ENCODE measurements around the gene NEU4. TPM values are rescaled to one million over a fixed set of nuclear protein-coding genes. Genes with fewer than 3 reads are reported as not detected.
A peak's percentile ranks its signal among the peaks of the same experiment; 100 is the strongest.
"Not testable (repeated sequence)": the region's sequence is repeated elsewhere in the genome, so short reads cannot be mapped to it uniquely, and the experiment has no call there.

NEU4 gene
- 0.26 TPM for polyA plus RNA-seq (2013, experiment 1 of 2)
- polyA plus RNA-seq (2013, experiment 2 of 2): 0.35 TPM

GRCh38 chr2:241808721-241809382, at the start of gene NEU4:
Gene NEU4, plus strand, starts transcription at chr2:241809193. Its CDS starts 5,292 bp downstream, at chr2:241814485.
- peak within 1 kb of the TSS; percentile 65 for H3K27ac ChIP-seq (ENCODE audit: low read depth, low read length, severe bottlenecking)
- H3K4me3 ChIP-seq (ENCODE audit: extremely low read depth, insufficient read depth, low read length, poor library complexity, severe bottlenecking): no peak within 1 kb of the TSS
- H3K36me3 ChIP-seq (ENCODE audit: control insufficient read depth, insufficient read depth, low read length): no peaks in the 10 kb centered on the region
- H3K9me3 ChIP-seq (ENCODE audit: control insufficient read depth, low read length): no peaks in the 10 kb centered on the region
- 81 to 87% methylated on average over 24 to 31 of the region's 31 CpGs for WGBS, 2 experiments (ENCODE audit: insufficient coverage in 2 of 2)
- H3K4me1 ChIP-seq (ENCODE audit: control insufficient read depth, insufficient read depth, low read length, poor library complexity, severe bottlenecking): peaks cover 8% of the 10 kb centered on the region

DNA sequence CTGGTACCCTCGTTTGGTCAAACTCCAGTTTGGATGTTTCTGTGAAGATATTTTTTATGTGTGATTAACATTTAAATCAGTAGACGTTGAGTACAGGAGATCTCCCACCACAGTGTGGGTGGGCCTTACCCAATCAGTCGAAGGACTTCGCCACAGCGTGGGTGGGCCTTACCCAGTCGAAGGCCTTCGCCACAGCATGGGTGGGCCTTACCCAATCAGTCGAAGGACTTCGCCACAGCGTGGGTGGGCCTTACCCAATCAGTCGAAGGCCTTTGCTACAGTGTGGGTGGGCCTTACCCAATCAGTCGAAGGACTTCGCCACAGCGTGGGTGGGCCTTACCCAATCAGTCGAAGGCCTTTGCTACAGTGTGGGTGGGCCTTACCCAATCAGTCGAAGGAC, 49.1 kb upstream of the NEU4 start:
- 100% methylated on average over 1 to 4 of the region's 16 CpGs for WGBS, 2 experiments (ENCODE audit: insufficient coverage in 2 of 2)
- not testable (repeated sequence) for H3K27ac ChIP-seq (ENCODE audit: low read depth, low read length, severe bottlenecking); H3K36me3 ChIP-seq (ENCODE audit: control insufficient read depth, insufficient read depth, low read length); H3K9me3 ChIP-seq (ENCODE audit: control insufficient read depth, low read length); H3K4me3 ChIP-seq (ENCODE audit: extremely low read depth, insufficient read depth, low read length, poor library complexity, severe bottlenecking); H3K4me1 ChIP-seq (ENCODE audit: control insufficient read depth, insufficient read depth, low read length, poor library complexity, severe bottlenecking)

DNA sequence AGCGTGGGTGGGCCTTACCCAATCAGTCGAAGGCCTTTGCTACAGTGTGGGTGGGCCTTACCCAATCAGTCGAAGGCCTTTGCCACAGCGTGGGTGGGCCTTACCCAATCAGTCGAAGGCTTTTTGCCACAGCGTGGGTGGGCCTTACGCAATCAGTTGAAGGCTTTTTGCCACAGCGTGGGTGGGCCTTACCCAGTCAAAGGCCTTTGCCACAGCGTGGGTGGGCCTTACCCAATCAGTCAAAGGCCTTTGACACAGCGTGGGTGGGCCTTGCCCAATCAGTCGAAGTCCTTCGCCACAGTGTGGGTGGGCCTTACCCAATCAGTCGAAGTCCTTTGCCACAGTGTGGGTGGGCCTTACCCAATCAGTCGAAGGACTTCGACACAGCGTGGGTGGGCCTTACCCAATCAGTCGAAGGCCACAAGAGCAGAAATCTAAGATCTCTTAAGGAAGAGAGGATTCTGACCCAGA, 48.7 kb upstream of the NEU4 start:
- H3K4me1 ChIP-seq (ENCODE audit: control insufficient read depth, insufficient read depth, low read length, poor library complexity, severe bottlenecking): no peaks in the 10 kb centered on the region
- H3K36me3 ChIP-seq (ENCODE audit: control insufficient read depth, insufficient read depth, low read length): no peaks in the 10 kb centered on the region
- WGBS, 2 experiments (ENCODE audit: insufficient coverage in 2 of 2): 94 to 95% methylated on average over 15 to 16 of the region's 17 CpGs
- no peak overlapping the region for H3K4me3 ChIP-seq (ENCODE audit: extremely low read depth, insufficient read depth, low read length, poor library complexity, severe bottlenecking)
- H3K9me3 ChIP-seq (ENCODE audit: control insufficient read depth, low read length): no peaks in the 10 kb centered on the region
- H3K27ac ChIP-seq (ENCODE audit: low read depth, low read length, severe bottlenecking): no peak overlapping the region

DNA sequence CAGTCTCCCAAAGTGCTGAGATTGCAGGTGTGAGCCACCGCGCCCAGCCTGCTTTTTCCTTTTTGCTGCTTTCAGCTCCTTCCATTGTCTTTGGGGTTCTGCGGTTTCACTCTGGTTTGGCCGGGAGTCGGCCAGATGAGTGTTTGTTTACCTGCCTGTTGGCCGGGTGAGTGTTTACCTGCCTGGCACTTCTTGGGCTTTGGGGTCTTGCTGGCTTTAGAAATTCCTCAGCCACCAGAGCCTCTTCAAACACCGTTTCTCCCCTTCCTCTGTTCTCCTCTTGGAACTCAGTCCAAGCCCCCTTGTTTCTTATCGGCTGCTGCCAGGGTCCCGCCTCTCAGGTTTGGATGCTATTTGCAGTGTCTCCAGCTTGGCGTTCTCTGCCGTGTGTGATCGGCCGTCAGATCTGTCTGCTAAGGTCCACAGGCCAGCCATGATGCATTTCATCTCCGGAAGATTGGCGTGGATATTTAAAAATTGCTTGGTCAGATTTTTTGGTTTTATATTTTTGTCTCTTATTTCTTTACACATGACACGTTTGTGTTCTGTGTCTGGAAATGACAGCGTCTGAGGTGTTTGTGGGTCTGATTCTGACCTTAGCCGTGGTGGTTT, 46.6 kb upstream of the NEU4 start:
- Histone ChIP-seq H3K9me3 (ENCODE audit: control insufficient read depth, low read length) (no peaks in the 10 kb centered on the region), H3K4me3 (ENCODE audit: extremely low read depth, insufficient read depth, low read length, poor library complexity, severe bottlenecking) (no peak overlapping the region), H3K36me3 (ENCODE audit: control insufficient read depth, insufficient read depth, low read length) (no peaks in the 10 kb centered on the region), H3K27ac (ENCODE audit: low read depth, low read length, severe bottlenecking) (no peak overlapping the region), H3K4me1 (ENCODE audit: control insufficient read depth, insufficient read depth, low read length, poor library complexity, severe bottlenecking) (no peaks in the 10 kb centered on the region)
- WGBS, 2 experiments (ENCODE audit: insufficient coverage in 2 of 2): 92% methylated on average over 12 to 14 of the region's 18 CpGs

DNA sequence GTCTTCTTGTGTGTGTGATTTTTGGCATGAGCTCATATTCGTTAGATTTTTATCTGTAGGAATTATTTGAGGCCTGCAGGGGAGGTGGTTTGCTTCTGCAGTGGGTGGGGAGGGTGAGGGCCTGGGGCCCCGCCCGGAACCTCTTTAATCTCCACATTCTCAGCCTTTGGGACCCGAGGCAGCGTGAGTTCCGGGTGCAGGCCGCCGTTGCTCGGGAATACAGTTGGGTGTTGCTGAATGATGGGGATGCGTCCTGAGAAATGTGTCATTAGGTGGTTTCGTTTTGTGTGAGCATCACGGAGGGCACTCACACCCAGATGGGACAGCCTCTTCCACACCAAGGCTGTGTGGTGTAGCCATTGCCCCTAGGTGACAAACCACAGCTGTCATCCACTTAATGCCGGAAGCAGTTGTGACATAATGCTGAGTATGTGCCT, 46.0 kb upstream of the NEU4 start:
- no peak overlapping the region for H3K27ac ChIP-seq (ENCODE audit: low read depth, low read length, severe bottlenecking)
- H3K9me3 ChIP-seq (ENCODE audit: control insufficient read depth, low read length): no peaks in the 10 kb centered on the region
- no peaks in the 10 kb centered on the region for H3K36me3 ChIP-seq (ENCODE audit: control insufficient read depth, insufficient read depth, low read length)
- WGBS, 2 experiments (ENCODE audit: insufficient coverage in 2 of 2): 100% methylated on average over 1 to 2 of the region's 13 CpGs
- H3K4me1 ChIP-seq (ENCODE audit: control insufficient read depth, insufficient read depth, low read length, poor library complexity, severe bottlenecking): no peaks in the 10 kb centered on the region
- no peak overlapping the region for H3K4me3 ChIP-seq (ENCODE audit: extremely low read depth, insufficient read depth, low read length, poor library complexity, severe bottlenecking)

GRCh38 chr2:241763551-241764274, 45.3 kb upstream of the NEU4 start:
- Histone ChIP-seq H3K36me3 (ENCODE audit: control insufficient read depth, insufficient read depth, low read length) (no peaks in the 10 kb centered on the region), H3K9me3 (ENCODE audit: control insufficient read depth, low read length) (no peaks in the 10 kb centered on the region), H3K27ac (ENCODE audit: low read depth, low read length, severe bottlenecking) (no peak overlapping the region), H3K4me1 (ENCODE audit: control insufficient read depth, insufficient read depth, low read length, poor library complexity, severe bottlenecking) (no peaks in the 10 kb centered on the region), H3K4me3 (ENCODE audit: extremely low read depth, insufficient read depth, low read length, poor library complexity, severe bottlenecking) (no peak overlapping the region)
- WGBS, 2 experiments (ENCODE audit: insufficient coverage in 2 of 2): 93 to 97% methylated on average over 8 to 12 of the region's 20 CpGs

DNA sequence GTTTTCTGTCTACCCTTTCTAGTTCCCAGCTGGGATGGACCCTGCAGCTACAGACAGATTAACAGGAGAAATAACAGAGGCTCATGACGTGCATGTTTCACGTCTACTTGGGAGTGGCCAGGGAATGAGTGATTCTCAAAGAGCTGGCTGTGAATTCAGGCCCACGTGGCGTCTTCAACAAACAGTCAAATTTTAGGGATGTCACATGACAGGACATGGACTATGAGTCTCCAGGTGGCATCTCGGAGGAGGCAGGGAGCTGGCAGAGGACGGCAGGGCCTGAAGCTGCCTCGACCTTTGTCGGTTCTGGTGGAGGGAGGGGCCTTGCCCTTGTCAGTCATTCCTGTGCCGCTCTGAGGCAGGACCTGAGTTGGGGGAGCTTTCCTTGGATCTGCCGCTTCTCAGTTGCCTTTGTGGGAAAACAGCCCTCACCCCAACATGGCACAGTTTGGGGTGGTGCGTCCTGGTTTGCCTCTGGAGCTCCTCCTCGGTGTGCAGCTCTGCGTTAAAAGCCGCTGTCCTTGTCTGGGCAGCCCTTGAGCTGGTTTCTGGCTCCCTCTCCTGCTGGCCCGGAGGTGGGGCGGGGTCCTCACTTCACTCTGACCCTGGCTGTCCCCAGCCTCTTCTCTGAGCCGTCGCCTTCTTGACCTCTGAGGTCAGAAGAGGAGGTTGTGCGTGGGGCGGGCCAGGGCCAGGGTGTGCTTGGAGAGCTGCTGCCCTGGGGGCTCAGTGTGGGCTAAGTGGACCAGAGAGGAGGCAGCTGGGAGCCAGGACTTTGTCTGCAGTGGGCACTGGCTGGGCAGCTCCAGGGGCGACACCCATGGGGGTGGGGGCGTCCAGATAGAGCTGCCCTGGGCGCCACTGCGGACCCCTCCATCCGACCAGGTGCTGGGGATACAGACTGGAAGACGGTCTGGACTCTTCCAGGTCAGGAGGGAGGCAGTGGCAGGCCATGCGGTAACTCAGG, 44.4 kb upstream of the NEU4 start:
- H3K27ac ChIP-seq (ENCODE audit: low read depth, low read length, severe bottlenecking): peak overlapping the region; percentile 16
- H3K4me1 ChIP-seq (ENCODE audit: control insufficient read depth, insufficient read depth, low read length, poor library complexity, severe bottlenecking): no peaks in the 10 kb centered on the region
- WGBS, 2 experiments (ENCODE audit: insufficient coverage in 2 of 2): 71 to 74% methylated on average over 23 to 26 of the region's 27 CpGs

DNA sequence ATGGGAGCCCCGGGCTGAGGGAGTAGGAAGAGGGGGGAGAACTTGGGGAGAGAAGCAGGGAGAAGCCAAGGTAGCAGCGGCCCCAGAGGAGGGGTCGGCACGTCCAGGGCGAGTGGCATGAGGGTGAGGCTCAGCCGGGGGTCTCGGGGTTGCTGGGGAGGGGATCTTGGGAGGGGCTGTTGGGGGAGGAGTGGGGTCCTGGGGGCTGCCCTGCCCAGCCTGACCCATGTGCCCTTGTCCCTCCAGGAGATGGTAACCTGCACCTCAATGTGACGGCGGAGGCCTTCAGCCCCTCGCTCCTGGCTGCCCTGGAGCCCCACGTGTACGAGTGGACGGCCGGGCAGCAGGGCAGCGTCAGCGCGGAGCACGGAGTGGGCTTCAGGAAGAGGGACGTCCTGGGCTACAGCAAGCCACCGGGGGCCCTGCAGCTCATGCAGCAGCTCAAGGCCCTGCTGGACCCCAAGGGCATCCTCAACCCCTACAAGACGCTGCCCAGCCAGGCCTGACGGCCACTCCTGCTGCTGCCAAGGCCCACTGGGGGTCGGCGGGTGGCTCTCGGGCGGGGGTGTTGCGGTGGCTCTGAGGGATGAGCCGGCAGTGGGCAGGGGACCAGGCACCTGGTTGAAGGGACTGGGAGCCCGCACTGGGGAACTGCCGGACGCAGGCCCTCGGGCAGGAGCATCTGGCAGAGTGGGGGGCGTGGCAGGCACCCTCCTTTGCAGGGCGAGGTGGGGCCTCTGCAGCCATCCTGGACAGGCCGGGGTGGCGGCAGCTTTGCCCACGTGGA, 41.3 kb upstream of the NEU4 start:
- no peaks in the 10 kb centered on the region for H3K9me3 ChIP-seq (ENCODE audit: control insufficient read depth, low read length)
- 94 to 95% methylated on average over 35 to 36 of the region's 37 CpGs for WGBS, 2 experiments (ENCODE audit: insufficient coverage in 2 of 2)
- H3K27ac ChIP-seq (ENCODE audit: low read depth, low read length, severe bottlenecking): no peak overlapping the region

More for the DNA sequence above, 44.4 kb upstream of the NEU4 start:
- no peak overlapping the region for H3K4me3 ChIP-seq (ENCODE audit: extremely low read depth, insufficient read depth, low read length, poor library complexity, severe bottlenecking)
- no peaks in the 10 kb centered on the region for H3K36me3 ChIP-seq (ENCODE audit: control insufficient read depth, insufficient read depth, low read length)
- no peaks in the 10 kb centered on the region for H3K9me3 ChIP-seq (ENCODE audit: control insufficient read depth, low read length)

DNA sequence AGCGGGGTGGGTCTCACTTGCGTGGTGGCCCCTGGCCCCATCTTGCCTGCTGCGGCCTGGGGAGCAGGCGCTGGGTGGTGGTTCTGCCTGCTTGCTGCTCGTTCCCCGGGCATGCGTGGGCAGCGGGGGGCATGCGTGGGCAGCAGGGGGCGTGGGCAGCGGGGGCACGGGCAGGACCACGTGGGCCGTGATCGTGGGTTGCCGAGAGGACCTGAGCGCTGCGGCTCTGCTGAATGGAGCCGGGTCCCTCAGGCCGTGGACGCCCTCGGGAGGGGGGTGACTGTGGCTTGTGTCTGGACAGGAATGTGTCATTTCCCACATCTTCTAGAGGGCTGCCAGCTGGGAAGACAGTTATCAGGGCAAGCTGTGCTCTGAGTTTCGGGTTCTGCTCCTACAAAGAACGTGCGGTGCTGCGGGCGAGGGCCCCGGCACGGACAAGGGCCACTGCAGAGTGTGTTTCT, 40.7 kb upstream of the NEU4 start:
- Histone ChIP-seq H3K4me3 (ENCODE audit: extremely low read depth, insufficient read depth, low read length, poor library complexity, severe bottlenecking) (no peak overlapping the region), H3K9me3 (ENCODE audit: control insufficient read depth, low read length) (no peaks in the 10 kb centered on the region), H3K36me3 (ENCODE audit: control insufficient read depth, insufficient read depth, low read length) (no peaks in the 10 kb centered on the region), H3K4me1 (ENCODE audit: control insufficient read depth, insufficient read depth, low read length, poor library complexity, severe bottlenecking) (no peaks in the 10 kb centered on the region), H3K27ac (ENCODE audit: low read depth, low read length, severe bottlenecking) (no peak overlapping the region)
- WGBS, 2 experiments (ENCODE audit: insufficient coverage in 2 of 2): 94 to 95% methylated on average over 23 to 27 of the region's 29 CpGs

More for the DNA sequence above, 41.3 kb upstream of the NEU4 start:
- no peak overlapping the region for H3K4me3 ChIP-seq (ENCODE audit: extremely low read depth, insufficient read depth, low read length, poor library complexity, severe bottlenecking)
- no peaks in the 10 kb centered on the region for H3K36me3 ChIP-seq (ENCODE audit: control insufficient read depth, insufficient read depth, low read length)
- no peaks in the 10 kb centered on the region for H3K4me1 ChIP-seq (ENCODE audit: control insufficient read depth, insufficient read depth, low read length, poor library complexity, severe bottlenecking)
